RKO (cell line): ENCODE results near the gene NDST1.

Experiments
- DNase-seq: peaks from one replicate; pipeline ENCODE4 v3.0.0-alpha.2; 2016; ENCODE audit warnings: low spot score

Gene NDST1

DNA sequence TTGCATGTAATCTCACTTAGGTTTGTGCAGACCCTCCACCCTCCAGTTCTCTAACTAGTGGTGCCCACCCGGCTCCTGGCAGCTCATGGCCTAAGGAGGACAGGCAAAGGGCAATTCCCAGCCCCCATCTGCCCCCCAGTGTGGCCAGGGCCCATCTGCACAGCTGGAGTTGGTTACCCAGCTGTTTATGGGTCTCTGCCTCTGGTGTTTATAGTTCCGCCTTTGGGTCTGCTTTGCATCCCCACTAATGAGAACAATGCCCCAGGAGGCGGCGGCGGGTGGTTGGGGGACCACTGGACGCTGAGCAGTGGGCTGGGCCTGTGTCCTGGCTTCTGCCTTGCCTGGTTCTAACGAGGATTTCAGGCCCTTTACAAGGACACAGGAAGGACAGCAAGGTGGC lies 62.4 kb downstream of the NDST1 start:
- DNase-seq: no peak

DNA sequence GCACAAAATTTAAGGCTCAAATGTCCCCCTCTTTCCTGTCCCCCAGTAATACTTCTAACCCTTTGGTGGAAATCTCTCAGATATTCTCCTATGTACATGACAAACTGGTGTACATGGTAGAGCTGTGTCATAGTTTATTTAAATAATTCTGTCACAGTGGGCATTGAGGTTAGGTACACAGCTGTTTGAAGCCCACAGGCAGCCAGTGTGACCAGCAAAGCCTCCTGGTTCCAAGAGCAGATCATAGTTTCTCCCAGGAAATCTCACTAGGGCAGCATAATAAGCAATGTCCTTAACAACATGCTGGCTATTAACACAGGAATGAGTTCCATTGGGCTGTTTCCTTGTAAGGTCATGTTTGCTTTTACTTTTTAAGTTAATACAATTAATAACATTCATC lies 63.9 kb downstream of the NDST1 start:
- no peak for DNase-seq

DNA sequence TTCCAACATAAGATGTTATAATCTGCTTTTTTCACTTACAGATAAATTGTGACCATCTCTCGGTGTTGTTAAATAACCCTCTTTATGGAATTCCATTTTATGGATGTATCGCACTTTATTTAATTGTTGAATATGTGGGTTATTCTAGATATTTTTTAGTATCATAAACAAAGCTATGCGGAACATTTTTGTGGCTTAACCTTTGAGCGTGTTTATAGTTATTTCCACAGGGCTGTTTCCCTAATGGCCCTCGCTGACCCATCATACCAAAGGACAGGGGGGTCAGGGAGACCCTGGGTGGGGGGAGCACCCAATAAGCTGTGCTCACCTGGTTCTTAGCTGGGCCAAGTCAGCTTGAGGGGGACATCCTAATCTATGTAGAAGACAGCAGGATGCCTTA lies 65.3 kb downstream of the NDST1 start:
- no peak for DNase-seq

DNA sequence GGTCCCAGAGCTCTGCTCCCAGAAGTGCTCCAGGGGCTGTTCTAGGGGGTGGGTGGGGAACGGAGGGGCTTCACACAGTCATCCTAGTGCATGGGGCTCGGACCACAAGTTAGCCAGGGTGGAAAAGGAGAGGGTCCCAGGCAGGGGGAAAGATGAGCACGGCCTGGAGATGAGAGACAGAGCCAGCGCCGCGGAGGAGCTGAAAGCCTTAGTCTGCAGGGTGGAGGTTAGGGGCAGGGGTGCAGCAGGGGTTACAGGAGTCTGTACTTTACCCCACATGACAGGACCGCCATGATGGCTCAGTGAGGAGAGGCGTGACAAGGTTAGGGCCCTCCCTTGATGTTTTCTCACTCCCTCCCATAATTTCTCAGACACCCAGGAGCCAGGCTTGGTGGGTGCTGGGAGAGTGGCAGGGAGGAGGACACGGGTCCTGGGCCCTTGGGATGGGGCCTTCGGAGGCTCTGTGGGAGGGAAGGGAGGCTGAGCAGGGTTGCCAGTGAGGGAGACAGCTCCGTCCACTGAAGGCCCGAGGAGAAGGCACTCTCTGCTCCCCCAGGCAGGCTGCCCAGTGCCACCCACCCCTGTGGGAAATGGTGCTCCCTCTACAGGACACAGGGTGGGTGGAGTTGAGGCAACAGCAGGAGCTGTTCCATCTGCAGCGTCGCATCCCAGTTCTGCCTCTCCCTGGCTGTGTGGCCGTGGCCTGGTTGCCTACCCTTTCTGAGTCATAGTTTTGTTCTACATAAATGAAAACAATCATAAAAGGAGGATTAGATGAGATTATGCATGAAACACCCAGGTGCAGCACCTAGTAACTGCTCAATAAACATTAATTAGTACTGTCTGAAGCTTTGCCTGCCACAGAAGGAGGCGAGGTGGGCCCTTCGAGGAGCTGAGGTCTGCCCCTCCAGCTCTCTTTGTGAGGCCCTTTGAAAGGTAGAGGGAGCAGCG lies 66.2 kb downstream of the NDST1 start:
- DNase-seq: no peak

DNA sequence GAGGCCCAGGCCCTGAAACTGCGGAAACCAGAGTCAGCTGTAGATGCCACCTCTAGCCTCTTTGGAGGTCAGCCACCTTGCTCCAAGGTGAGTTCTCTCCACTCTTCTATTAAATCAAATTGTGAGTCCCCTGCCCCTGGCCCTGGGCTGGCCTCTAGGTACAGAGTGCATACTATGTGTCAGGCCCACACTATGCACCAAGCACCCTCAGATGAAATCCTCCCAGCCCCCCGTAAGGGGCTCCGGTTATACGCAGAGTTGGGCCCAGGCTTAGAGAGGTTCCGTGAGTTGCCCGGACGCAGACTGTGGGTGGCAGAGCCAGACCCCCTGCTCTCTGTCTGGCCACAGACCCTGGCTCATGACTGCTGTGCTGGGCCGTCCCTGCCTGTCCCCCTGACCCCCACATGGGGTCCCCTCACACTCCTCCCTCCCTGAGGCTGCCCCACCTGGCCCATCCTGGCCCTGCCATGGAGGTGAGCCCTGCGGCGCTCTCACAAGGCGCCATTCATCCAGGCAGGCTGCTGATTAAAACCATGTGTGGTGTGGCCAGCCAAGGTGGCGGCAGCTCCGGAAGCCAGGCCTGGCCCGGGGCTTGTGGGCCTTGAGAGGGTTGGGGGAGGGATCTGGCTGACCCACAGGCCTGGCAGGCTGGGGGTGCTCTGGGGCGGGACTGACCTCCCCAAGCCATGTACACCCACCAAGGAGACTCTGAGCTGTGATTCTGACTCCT lies 67.1 kb downstream of the NDST1 start:
- DNase-seq: no peak

DNA sequence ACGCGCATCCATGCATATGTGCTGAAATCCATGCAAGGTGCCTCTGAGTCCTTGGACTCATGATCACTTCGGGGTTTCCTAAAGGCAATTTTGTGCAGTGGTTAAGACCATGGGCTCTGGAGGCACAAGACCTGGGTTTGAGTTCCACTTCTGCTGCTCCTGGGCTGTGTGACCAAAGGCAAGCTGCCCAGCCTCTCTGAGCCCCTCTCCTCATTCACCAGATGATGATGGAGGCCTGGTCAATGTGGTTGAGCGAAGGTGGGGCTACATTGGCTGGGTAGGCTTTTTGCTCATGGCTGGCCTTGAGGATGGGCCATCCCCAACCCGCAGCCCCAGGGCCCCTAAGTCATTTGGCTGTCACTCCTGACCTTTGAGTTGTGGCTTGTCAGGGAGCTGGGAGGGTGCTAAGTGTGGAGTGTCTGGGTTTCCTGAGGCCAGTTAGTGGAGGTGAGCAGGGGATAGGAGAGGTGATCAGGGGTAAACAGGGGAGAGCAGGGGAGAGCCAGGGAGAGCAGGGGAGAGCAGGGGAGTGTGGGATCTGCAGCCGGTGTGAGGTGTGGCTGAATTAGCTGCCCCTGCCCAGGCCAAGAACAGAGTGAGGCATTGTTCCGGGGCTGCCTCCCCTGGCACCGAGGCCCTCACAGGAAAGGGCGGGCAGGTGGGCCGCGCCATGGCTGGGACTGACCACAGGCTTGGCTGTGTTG lies 68.0 kb downstream of the NDST1 start:
- DNase-seq: no peak

DNA sequence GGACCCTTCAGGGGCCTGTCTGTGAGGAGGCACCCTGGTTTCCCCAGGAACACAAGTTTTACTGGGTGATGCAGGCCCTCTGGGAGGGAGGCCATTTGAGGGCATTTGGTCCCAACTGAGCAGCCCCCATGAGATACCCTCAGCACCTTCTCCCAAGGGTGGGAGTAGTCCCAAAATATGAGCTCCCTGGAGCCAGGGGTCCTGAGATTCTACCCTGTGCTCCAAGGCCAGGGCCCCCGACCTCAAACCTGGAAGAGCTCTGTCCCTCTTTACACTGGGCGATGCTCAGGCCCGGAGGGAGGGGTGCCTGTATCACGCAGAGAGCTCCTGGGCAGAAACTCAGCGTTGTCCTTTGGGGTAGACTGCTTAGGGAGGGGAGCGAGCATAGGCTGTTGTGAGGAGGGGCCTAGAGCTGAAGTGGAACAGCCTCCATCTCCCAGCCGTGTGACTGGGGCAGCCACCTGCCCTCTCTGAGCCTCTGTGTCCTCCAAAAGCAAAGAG lies 68.6 kb downstream of the NDST1 start:
- DNase-seq: no peak

DNA sequence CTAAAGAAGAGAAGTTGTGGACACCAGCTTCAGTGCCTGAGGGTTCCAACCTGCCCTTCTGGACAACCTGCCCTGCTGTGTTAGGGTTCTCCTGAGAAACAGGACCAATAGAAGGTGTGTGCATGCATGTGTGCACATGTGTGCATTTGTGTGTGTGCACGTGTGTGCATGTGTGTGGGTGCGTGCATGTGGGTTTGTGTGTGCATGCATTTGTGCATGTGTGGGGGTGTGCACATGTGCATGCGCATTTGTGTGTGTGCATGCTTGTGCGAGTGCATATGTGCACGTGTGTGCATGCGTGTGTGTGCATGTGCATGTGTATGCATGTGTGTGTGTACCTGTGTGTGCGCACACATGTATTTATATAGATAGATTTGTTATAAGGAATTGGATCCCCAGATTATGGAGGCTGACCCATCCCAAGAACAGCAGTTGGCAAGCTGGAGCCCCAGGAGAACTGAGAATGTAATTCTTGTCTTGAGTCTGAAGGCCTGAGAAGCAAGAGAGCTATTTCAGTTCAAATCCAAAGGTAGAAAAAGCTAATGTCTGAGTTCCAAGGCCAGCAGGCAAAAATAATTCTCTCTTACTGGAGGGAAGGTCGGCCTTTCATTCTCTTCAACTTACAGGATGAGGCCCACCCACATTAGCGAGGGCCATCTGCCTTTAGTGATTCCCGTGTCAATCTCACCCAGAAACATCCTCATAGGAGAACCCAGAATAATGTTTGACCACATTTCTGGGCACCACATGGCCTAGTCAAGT lies 69.6 kb downstream of the NDST1 start:
- no peak for DNase-seq

DNA sequence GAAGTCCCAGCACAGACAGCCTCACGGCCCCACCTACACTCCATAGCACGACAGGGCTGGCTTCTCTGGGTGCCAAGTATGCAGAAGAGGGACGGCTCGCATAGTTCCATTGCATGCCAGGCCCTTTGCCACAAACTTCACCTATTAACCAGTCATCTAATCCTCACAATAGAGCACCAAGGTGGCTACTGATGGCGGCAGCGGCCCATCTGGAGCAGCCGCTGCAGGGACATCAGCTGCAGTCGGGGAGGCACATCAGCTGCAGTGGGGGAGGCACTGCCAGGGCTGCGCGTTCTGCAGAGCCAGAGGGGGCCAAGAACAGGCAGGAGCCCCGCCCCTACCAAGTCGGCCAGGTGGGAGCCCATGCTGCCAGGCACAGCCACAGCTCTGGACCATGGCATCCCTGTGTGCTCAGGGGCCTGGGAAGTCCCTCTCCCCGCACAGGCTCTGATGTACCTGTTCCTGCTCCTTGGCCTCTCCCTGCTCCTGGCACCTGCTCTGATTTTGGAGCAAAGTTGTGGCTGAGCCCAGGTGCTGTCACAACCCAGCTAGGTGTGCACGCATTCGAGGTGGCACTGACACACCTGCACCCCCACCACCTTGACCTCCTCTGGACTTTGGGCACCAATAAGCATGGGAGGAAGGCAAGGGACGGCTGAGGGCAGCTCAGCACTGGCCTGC lies 71.0 kb downstream of the NDST1 start:
- no peak for DNase-seq

DNA sequence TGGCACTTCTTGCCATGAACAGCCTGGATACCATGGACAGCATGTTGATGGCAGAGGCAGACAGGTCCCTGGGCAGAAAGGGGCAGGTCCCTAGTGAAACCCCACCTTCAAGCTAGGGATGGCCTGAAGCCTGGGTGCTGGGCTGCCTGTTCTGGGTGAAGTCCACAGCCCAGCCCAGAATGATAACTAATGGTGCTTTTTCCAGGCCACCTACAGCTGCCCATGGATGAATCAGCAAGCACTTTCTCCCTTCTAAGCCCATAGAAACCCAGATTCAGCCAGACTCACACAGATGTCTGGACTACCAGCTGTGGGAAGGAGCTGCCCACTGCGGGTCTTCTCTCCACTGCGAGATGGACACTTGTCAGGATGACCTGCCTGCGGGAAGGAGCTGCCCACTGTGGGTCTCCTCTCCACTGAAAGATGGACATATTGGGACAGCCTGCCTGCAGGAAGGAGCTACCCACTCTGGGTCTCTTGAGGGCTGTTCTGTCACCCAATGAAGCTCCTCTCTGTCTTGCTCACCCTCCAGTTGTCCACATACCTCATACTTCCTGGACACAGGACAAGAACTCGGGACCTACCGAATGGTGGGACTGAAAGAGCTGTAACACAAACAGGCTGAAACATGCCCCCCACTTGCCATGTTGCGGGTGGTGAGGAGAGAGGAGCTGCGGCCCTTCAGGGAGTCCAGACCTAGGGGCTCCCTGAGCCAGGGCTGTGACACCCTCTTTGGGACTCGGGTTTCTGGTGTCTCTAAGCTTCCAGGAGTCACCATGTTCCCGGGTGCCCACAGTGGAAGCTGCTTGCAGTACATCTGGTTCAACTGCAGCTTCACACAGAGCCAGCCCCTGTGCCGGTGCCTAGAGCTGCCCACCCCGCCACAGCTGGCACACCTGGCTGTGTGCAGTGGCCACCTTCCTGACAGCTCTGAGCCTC lies 71.8 kb downstream of the NDST1 start:
- no peak for DNase-seq

DNA sequence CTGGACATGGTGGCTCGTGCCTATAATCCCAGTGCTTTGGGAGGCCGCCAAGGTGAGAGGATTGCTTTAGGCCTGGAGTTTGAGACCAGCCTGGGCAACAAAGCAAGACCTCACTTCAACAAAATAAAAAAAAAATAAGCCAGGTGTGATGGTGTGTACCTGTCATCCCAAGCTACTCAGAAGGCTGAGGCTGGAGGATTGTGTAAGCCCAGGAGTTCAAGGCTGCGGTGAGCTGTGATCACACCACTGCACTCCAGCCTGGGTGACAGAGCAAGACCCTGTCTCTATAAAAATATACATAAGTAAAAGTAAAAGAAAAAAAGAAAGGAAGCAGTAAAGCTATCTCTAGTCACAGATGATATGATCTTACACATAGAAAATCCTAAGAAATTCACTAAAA lies 73.0 kb downstream of the NDST1 start:
- DNase-seq: no peak

DNA sequence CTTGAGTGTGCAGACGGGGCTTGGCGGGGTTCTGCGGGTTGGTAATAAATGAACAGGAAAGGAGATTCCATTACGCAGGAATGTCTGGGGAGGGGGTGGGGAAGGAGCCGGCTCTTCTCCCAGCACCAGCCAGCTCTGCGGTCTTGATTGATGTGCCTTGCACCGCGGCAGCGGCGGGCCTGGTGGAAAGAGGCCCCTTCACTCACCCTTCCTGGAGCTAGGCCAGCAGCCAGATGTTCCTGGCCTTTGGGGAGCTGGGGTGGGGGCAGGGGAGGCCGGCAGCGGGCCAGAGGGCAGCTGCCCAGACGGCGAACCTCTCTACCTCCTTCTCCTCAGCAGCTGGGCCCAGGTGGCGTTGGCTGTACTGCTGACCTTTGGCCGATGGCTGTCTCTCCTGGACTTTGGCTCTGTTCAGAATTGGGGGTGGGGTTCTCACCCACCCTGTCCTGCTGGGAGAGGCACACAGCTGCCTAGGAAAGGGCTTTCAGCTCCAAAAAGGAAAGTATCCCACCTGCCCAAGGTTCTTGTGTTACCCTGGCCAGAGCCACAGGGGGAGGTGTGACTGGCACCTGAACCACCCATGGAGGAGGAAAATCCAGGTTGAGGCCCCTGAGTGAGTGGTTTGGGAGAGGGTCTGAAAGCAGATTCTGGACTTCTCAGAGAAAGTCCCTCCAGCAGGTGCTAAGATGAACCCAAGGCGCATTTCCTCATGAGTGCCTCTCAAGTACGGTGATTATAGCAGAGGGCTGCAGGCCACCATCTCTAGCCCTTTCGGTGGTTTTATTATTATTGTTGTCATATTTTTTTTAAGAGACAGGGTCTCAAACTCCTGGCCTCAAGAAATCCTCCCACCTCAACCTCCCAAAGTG lies 74.5 kb downstream of the NDST1 start:
- no peak for DNase-seq

DNA sequence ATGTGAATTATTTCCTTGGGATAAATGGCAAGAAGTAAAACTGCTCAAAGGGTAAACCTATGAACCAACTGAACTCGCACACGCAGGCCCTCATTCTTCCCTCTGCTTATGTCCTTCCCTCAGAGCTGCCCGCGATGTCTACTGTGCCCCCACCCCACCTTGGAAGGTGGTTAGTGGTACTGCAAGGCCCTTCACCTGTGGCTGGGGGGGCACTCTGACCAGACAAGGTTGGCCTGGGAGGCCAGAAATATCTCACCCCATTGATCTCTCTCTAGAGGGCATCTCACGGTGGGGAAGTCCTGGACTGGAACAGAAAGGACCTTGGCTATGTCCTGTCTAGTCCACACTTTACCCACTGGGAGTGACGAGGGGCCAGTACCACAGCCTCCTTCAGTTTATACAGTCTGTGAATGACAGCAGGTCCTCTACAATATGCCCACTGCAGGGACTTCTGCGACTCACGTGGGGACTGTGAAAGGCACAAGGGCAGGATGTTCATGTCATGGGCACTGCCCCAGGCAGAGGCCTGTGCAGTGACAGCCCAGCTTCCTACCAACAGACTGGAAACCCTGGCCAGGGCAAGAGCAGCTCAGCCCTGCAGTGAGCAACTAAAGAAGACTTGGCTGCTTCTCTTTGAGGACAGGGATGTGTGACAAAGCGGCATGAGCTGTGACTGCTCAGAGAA lies 75.8 kb downstream of the NDST1 start:
- no peak for DNase-seq

DNA sequence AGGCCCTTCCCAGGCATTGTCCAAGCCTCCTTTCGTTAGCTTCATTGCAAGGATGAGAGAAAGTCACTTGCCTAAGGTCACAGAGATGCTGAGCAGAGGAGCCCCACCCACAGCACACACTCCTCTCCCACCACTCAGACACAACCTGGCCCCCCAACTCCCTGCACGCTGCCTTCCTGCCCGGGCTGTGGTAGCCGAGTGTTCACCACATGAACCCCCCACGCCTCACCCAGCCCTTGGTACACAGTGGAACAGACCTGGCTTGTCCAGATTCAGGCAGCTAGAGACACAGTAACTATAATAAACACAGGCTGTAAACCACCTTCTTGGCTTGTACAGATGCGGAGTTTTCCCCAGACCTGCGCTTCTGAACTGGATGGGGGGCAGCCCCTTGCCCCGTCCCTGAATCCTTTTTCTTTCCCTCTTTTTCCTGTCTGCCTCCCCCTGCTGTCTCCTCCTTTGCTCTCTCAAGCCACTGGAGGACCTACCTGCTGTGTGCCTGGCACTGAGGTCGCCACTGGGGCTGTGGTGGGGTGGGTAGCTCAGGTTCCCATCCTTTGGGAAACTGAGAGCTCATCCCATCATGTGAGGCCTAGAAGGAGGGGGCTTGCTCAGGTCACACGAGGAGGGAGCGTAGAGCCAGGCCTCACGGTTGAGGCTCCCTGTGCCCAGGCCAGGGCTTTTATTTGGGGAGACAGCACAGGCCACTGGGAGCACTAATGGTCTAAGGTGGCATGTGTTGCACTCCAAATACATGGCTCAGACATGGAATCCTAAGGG lies 76.8 kb downstream of the NDST1 start:
- no peak for DNase-seq

DNA sequence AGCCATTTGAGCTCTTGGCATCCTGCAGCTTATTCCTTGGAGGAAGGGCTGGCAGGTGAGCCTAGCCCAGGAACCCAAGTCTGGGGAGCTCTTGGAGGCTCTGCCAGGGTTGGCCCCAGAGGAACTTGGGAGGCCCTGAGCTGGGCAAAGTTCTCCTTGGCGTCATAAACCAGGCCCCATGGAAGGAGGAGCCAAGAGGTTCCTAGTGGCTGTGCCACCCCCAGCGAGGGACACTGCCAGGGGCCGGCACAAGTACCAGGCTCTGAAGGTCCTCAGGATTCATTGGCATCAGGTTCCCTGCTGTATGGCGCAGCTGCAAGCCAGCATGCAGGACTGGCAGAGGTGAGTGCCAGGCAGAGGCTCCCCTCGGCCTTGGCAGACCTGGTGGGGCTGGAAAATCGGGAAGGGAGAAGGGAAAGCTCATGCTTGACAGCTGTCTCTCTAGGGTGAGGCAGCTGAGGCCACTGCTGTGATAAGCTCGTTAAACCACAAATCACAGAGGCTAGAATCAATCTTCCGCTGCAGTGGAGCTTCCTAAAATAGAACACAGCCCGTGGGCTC lies 77.9 kb downstream of the NDST1 start:
- no peak for DNase-seq

DNA sequence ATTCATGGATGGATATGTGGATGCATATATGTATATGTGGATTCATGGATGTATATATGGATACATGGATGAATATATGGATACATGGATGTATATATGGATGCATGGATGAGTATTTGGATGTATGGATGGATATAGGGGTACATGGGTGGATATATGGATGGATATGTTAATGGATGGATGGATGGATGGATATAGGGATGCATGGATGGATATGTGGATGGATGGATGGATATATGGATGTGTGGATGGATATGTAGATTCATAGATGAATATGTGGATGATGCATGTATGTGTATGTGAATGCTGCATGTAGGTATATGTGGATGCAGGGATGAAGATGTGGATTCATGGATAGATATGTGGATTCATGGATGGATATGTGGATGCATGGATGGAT lies 79.1 kb downstream of the NDST1 start:
- no peak for DNase-seq

DNA sequence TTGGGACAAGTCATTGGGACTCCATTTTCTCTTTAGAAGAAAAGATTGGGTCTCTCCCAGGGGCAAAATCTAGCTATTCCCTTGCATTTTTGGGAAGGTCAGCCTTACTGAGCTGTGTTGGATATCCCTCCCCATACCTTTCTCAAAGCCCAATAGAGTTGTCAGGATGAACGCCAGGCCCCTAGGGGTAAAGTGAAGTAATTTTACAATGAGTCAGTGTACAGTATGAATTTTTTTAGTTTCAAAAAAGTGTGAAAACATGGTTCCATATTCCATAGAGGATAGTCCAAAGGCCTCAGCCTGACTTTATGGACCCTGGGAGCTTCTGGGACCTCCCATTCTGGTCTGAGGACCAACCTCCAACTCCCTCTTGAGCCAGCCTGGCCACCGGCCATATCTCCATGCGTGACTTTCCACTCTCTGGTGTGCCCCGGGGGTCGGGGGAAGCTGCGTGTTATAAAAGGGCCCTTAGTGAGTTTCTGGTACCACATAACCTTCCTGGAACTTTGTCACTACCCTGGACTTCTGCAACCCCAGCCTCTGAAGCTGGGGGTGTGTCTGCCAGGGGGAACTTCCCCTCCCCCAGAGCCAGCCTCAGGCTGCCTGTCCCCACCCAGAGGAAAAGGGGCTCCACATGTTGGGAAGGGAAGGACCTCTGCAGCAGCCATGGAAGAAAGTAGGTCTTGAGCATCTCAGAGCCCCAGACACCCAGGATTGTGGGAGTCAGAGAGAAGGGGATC lies 80.1 kb downstream of the NDST1 start:
- no peak for DNase-seq
